H1 (cell line): ENCODE measurements around the gene IGF2R. TPM values are rescaled to one million over a fixed set of nuclear protein-coding genes. Genes with fewer than 3 reads are reported as not detected.

Experiments used
- CTCF ChIA-PET: fragments of 300-600 bp; sonication (Branson Sonifier 250); formaldehyde crosslinking; loops from one replicate; lab custom pipeline; 2021; ENCODE audit not compliant: partially characterized antibody; lab: Charles Lee
- POLR2A ChIA-PET: fragments of 300-600 bp; sonication (Branson Sonifier 250); formaldehyde crosslinking; loops from one replicate; lab custom pipeline; 2021; ENCODE audit warnings: inconsistent platforms; ENCODE audit not compliant: partially characterized antibody; lab: Charles Lee
- DNase-seq, 2 experiments: peaks; one replicate each; pipeline versions ENCODE4 v3.0.0 to v3.0.0-alpha.2; 2010 to 2022; ENCODE audit warnings: low spot score in 2 of 2, low read depth in 1 of 2, mixed read lengths in 1 of 2
- FAIRE-seq: peaks from 2 replicates; lab custom pipeline; 2011; peaks lifted over from hg19 to GRCh38; lab: Jason Lieb, UNC
- H2AFZ ChIP-seq: 2 replicates; pipeline ENCODE4 v1.8.1; 2012; ENCODE audit warnings: low read length, inconsistent platforms
- H2AK5ac ChIP-seq: 2 replicates; pipeline ENCODE4 v1.6.1; 2013; ENCODE audit warnings: low read depth, low read length
- H2BK120ac ChIP-seq: replicated peaks from 2 replicates; pipeline ENCODE3; 2013; ENCODE audit warnings: low read depth, low read length, inconsistent platforms
- H2BK12ac ChIP-seq: 2 replicates; pipeline ENCODE4 v1.6.1; 2013; ENCODE audit warnings: low read depth, low read length
- H2BK15ac ChIP-seq: 2 replicates; pipeline ENCODE4 v1.6.1; 2013; ENCODE audit warnings: low read length
- H2BK20ac ChIP-seq: 2 replicates; pipeline ENCODE4 v1.6.1; 2013; ENCODE audit warnings: low read length
- H2BK5ac ChIP-seq: 2 replicates; pipeline ENCODE4 v1.6.1; 2013; ENCODE audit warnings: low read depth, low read length
- H3K14ac ChIP-seq: 2 replicates; pipeline ENCODE4 v1.6.1; 2013; ENCODE audit warnings: inconsistent platforms; ENCODE audit not compliant: insufficient read length
- H3K18ac ChIP-seq: 2 replicates; pipeline ENCODE4 v1.6.1; 2013; ENCODE audit warnings: low read length; ENCODE audit errors: extremely low read depth
- H3K23ac ChIP-seq: 2 replicates; pipeline ENCODE4 v1.6.1; 2013; ENCODE audit warnings: inconsistent platforms; ENCODE audit not compliant: insufficient read length
- H3K23me2 ChIP-seq: 2 replicates; pipeline ENCODE4 v1.6.1; 2013; ENCODE audit warnings: low read depth, low read length
- H3K27ac ChIP-seq: 2 replicates; pipeline ENCODE4 v1.6.1; 2011; ENCODE audit warnings: low read depth, low read length, inconsistent platforms
- H3K27me3 ChIP-seq, 4 experiments: replicated peaks in 1 of 4; 1 replicate in 1 of 4; 2 replicates in 3 of 4; pipeline versions ENCODE4 v1.6.1 to v1.8.1; 2011 to 2013; ENCODE audit warnings: low read length in 3 of 4, mild to moderate bottlenecking in 3 of 4, inconsistent platforms in 2 of 4, mixed read lengths in 2 of 4, moderate library complexity in 1 of 4; ENCODE audit not compliant: control insufficient read depth in 3 of 4, insufficient read depth in 3 of 4; ENCODE audit errors: extremely low read depth in 1 of 4
- H3K36me3 ChIP-seq, 4 experiments: 2 replicates each; pipeline versions ENCODE4 v1.6.1 to v1.8.1; 2011 to 2013; ENCODE audit warnings: mild to moderate bottlenecking in 4 of 4, low read length in 3 of 4, moderate library complexity in 2 of 4, control low read depth in 1 of 4, inconsistent platforms in 1 of 4; ENCODE audit not compliant: insufficient read depth in 4 of 4, control insufficient read depth in 2 of 4
- H3K4ac ChIP-seq: replicated peaks from 2 replicates; pipeline ENCODE3; 2013; ENCODE audit warnings: low read length, low read depth, mixed read lengths, inconsistent platforms; ENCODE audit not compliant: insufficient read length
- H3K4me1 ChIP-seq, 4 experiments: replicated peaks in 1 of 4; 1 replicate in 1 of 4; 2 replicates in 3 of 4; pipeline versions ENCODE4 v1.6.1 to v1.8.1; 2011 to 2013; ENCODE audit warnings: low read length in 3 of 4, inconsistent platforms in 2 of 4, mixed read lengths in 1 of 4; ENCODE audit not compliant: insufficient read depth in 4 of 4, control insufficient read depth in 3 of 4
- H3K4me2 ChIP-seq, 2 experiments: 2 replicates each; pipeline versions ENCODE4 v1.6.1 to v1.8.1; 2011 to 2013; ENCODE audit warnings: low read depth in 2 of 2, low read length in 2 of 2, control low read depth in 1 of 2, inconsistent platforms in 1 of 2, mild to moderate bottlenecking in 1 of 2; ENCODE audit not compliant: insufficient read depth in 1 of 2
- H3K4me3 ChIP-seq, 4 experiments: fragments of 200-600, 300-600 bp in 1 of 4; sonication (generic), shearing (Covaris generic), sonication (Bioruptor Twin) in 1 of 4; 2 replicates each; pipeline versions ENCODE4 v1.5.1 to v1.8.1; 2011 to 2016; ENCODE audit warnings: low read length in 4 of 4, low read depth in 3 of 4, control low read depth in 2 of 4, inconsistent platforms in 2 of 4, mild to moderate bottlenecking in 2 of 4, mixed read lengths in 1 of 4, moderate library complexity in 1 of 4; ENCODE audit not compliant: insufficient read depth in 2 of 4; ENCODE audit errors: extremely low read depth in 1 of 4
- H3K56ac ChIP-seq: replicated peaks from 2 replicates; pipeline ENCODE3; 2013; ENCODE audit warnings: low read depth, mild to moderate bottlenecking, mixed read lengths, low read length, inconsistent platforms; ENCODE audit not compliant: insufficient read length
- H3K79me1 ChIP-seq: 2 replicates; pipeline ENCODE4 v1.6.1; 2013; ENCODE audit warnings: low read depth, low read length, control low read depth
- H3K79me2 ChIP-seq, 2 experiments: 2 replicates each; pipeline versions ENCODE4 v1.6.1 to v1.8.1; 2012 to 2013; ENCODE audit warnings: low read length in 2 of 2, mild to moderate bottlenecking in 2 of 2, inconsistent platforms in 1 of 2; ENCODE audit not compliant: insufficient read depth in 2 of 2, control insufficient read depth in 1 of 2
- H3K9ac ChIP-seq, 4 experiments: replicated peaks in 1 of 4; 1 replicate in 1 of 4; 2 replicates in 3 of 4; pipeline versions ENCODE4 v1.6.1 to v1.8.1; 2011 to 2013; ENCODE audit warnings: low read depth in 3 of 4, low read length in 3 of 4, control low read depth in 2 of 4, mild to moderate bottlenecking in 2 of 4, moderate library complexity in 2 of 4, inconsistent platforms in 1 of 4; ENCODE audit errors: extremely low read depth in 1 of 4
- H3K9me3 ChIP-seq, 2 experiments: 2 replicates each; pipeline versions ENCODE4 v1.6.1 to v1.8.1; 2012 to 2013; ENCODE audit warnings: mild to moderate bottlenecking in 2 of 2, moderate library complexity in 2 of 2, control low read depth in 1 of 2, inconsistent platforms in 1 of 2, low read depth in 1 of 2, low read length in 1 of 2, mixed read lengths in 1 of 2; ENCODE audit not compliant: insufficient read depth in 2 of 2
- H4K20me1 ChIP-seq, 2 experiments: replicated peaks in 1 of 2; 2 replicates each; pipeline versions ENCODE3 to v1.8.1; 2011 to 2013; ENCODE audit warnings: inconsistent platforms in 2 of 2, low read length in 2 of 2, mild to moderate bottlenecking in 1 of 2; ENCODE audit not compliant: insufficient read depth in 2 of 2, control insufficient read depth in 1 of 2
- H4K5ac ChIP-seq: 2 replicates; pipeline ENCODE4 v1.6.1; 2013; ENCODE audit warnings: low read length, low read depth, mixed read lengths, inconsistent platforms; ENCODE audit not compliant: insufficient read length
- H4K8ac ChIP-seq: 2 replicates; pipeline ENCODE4 v1.8.0; 2013; ENCODE audit warnings: mild to moderate bottlenecking, moderate library complexity, low read length, inconsistent platforms; ENCODE audit not compliant: insufficient read depth; ENCODE audit errors: extremely low read depth
- H4K91ac ChIP-seq: replicated peaks from 2 replicates; pipeline ENCODE3; 2013; ENCODE audit warnings: low read length, mixed read lengths, inconsistent platforms; ENCODE audit not compliant: insufficient read length
- BCL11A ChIP-seq, 2 experiments: IDR thresholded peaks; one replicate each; pipeline ENCODE4 v1.6.1; 2011; ENCODE audit warnings: low read depth in 2 of 2, low read length in 2 of 2, mild to moderate bottlenecking in 2 of 2
- CBX8 ChIP-seq: fragments of 300-800, 300-1000 bp; sonication (generic); IDR thresholded peaks from 2 replicates; pipeline ENCODE4 v1.7.1; 2016; ENCODE audit warnings: low read depth, low read length, borderline replicate concordance
- CEBPB ChIP-seq: IDR thresholded peaks from 2 replicates; pipeline ENCODE4 v1.6.1; 2012; ENCODE audit warnings: low read depth, low read length
- CHD2 ChIP-seq: IDR thresholded peaks from 2 replicates; pipeline ENCODE4 v1.6.1; 2012; ENCODE audit warnings: low read length, improper control_type of control experiment
- CREB1 ChIP-seq: IDR thresholded peaks from 2 replicates; pipeline ENCODE4 v1.6.1; 2012; ENCODE audit warnings: inconsistent platforms
- GABPA ChIP-seq: IDR thresholded peaks from 2 replicates; pipeline ENCODE4 v1.6.1; 2011; ENCODE audit warnings: mild to moderate bottlenecking, low read length, moderate library complexity, borderline replicate concordance; ENCODE audit not compliant: insufficient read depth
- JUN ChIP-seq: IDR thresholded peaks from 2 replicates; pipeline ENCODE4 v1.6.1; 2011; ENCODE audit warnings: low read depth, mild to moderate bottlenecking, improper control_type of control experiment, low read length
- NANOG ChIP-seq: IDR thresholded peaks from 2 replicates; pipeline ENCODE4 v1.6.1; 2011; ENCODE audit warnings: low read length, low read depth, mild to moderate bottlenecking, inconsistent platforms; ENCODE audit not compliant: insufficient read depth, poor library complexity, severe bottlenecking
- POLR2A ChIP-seq, 2 experiments: IDR thresholded peaks; 1 replicate in 1 of 2; 2 replicates in 1 of 2; pipeline ENCODE4 v1.6.1; 2011; ENCODE audit warnings: low read depth in 2 of 2, low read length in 2 of 2, mild to moderate bottlenecking in 2 of 2; ENCODE audit errors: control extremely low read depth in 1 of 2
- RAD21 ChIP-seq, 2 experiments: IDR thresholded peaks in 1 of 2; conservative IDR thresholded peaks in 1 of 2; 2 replicates each; pipeline ENCODE4 v1.6.1; 2011; ENCODE audit warnings: low read depth in 2 of 2, low read length in 2 of 2, improper control_type of control experiment in 1 of 2, inconsistent platforms in 1 of 2, mild to moderate bottlenecking in 1 of 2, moderate library complexity in 1 of 2
- ZNF274 ChIP-seq: IDR thresholded peaks from 2 replicates; pipeline ENCODE4 v1.7.0; 2012; ENCODE audit warnings: low read length, borderline replicate concordance; ENCODE audit errors: extremely low read depth
- WGBS, 2 experiments: shearing (Covaris generic) in 1 of 2; methylation state at CpG; one replicate each; pipeline versions ENCODE4 v1.1.6 to v1.1.7; 2013 to 2015; ENCODE audit warnings: low lambda C conversion rate in 2 of 2, mixed read lengths in 2 of 2, inconsistent platforms in 1 of 2, low coverage in 1 of 2, missing lambda C conversion rate in 1 of 2; ENCODE audit not compliant: insufficient replicate concordance in 2 of 2, insufficient coverage in 1 of 2, insufficient read length in 1 of 2; ENCODE audit errors: extremely low coverage in 1 of 2, missing lambda C conversion rate in 1 of 2; 5-methylcytosine and 5-hydroxymethylcytosine counted together
- polyA plus RNA-seq, 7 experiments: library from polyadenylated mRNA; depleted of rRNA in 3 of 7; stranded (reverse) in 5 of 7; unstranded in 2 of 7; fragments of >200 nt in 5 of 7; fragments of 200-250 nt in 2 of 7; gene quantifications; 1 replicate in 5 of 7; 2 replicates in 1 of 7; 4 replicates in 1 of 7; pipeline versions ENCODE4 v1.2.1 to v1.2.3, GENCODE V29; 2011 to 2013; ENCODE audit warnings: missing spikeins in 2 of 7, mixed read lengths in 2 of 7
- total RNA-seq: library from RNA; stranded (reverse); fragmentation: NEBNext Ultra II Directional; extraction: Animal tissue kit (Norgen Biotek cat#: 25700); gene quantifications from 2 replicates; pipeline ENCODE4 v1.2.1, GENCODE V29; 2021

Gene IGF2R
- total and polyA plus RNA-seq, 2 of the 8 experiments (the other 6 are each of a cell fraction or from before 2014, with no cell fraction given): 20.6 to 74.1 TPM

DNA sequence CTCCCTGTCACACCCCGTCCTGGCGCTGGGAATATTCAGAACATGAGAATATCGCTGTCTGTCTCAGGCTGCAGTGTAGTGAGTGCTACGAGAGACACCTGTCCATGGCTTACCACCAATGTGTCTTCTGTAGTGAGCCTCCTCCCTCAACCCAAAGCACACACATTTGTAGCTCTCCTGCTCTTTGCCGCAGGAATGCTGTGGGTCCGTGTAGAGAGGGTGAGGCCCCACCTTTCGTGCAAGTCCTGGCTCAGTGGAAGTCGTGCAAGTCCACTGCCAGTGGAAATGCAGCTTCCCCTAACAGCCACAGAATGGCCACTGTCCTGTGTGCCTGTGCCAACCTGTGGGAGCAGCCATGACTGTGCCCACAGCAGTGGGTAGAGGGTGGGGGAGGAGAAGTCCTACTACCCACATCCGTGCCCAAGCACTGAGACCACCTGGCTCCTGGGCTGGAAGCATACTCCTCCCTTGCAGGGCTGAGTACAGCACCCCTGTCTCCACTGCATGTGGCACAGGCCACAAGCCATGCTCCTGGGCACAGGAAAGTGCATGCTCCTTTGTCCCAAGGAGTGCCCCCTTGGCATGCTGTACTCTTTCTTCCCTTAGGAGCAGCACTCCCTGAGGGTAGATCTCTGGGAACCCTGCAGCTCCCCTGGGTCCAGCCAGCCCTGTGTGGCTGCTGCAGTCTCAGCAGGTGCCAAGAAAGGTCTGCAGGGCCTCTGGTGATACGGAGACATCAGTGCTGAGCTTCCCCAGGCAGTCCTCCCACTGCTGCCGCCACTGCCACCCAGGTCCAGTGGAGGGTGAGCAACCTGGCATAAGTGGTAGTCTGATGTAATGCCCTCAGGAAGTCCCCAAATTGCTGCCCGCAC, 28.0 kb downstream of the IGF2R start:
- no peak overlapping the region for H3K4me2 ChIP-seq
- no peaks in the 10 kb centered on the region for H3K9me3 ChIP-seq
- peak overlapping the region; percentile 32; the same call in 1 of the 2 replicates for H2BK20ac ChIP-seq
- WGBS, 2 experiments: 90% methylated on average over 11 of the region's 12 CpGs; no CpG with 5 or more reads in 1 of the 2 experiments
- ChIA-PET POLR2A (interaction anchor here (0.9 to 1.6 kb wide), 3 partner anchors 17 to 23 kb away, joined by 3 read pairs; no protein-coding TSS in a partner anchor), CTCF (interaction anchor here (0.7 to 1.9 kb wide), 4 partner anchors 10 to 42 kb away, joined by 3 to 5 read pairs (median 4); no protein-coding TSS in a partner anchor)
- no peak for DNase-seq
- peak overlapping the region; percentile 83 for H2AK5ac ChIP-seq
- H3K79me1 ChIP-seq: peaks cover 18% of the 10 kb centered on the region
- H3K36me3 ChIP-seq: peaks cover 0 to 5% (median 1%) of the 10 kb centered on the region in 4 experiments; a peak in 1 of 8 replicates
- H3K14ac ChIP-seq: no peak overlapping the region
- no peak overlapping the region for H3K4me3 ChIP-seq
- H3K23me2 ChIP-seq: no peaks in the 10 kb centered on the region
- no peak for FAIRE-seq
- no peak overlapping the region for H2AFZ ChIP-seq
- peaks cover 1 to 16% of the 10 kb centered on the region in 2 experiments for H4K20me1 ChIP-seq
- H4K8ac ChIP-seq: no peak overlapping the region; the same call in 1 of the 2 replicates
- H2BK5ac ChIP-seq: peak overlapping the region; percentile 83
- no peak overlapping the region for H3K4ac ChIP-seq
- peaks cover 4 to 12% (median 6%) of the 10 kb centered on the region in 4 experiments; a peak in 6 of 7 replicates for H3K4me1 ChIP-seq
- H3K18ac ChIP-seq: peak overlapping the region; percentile 6; the same call in 1 of the 2 replicates
- peak overlapping the region; percentile 81; the same call in 1 of the 2 replicates for H2BK15ac ChIP-seq
- no peak overlapping the region for H3K23ac ChIP-seq
- H2BK12ac ChIP-seq: peak overlapping the region; percentile 4; the same call in 1 of the 2 replicates
- H4K5ac ChIP-seq: no peak overlapping the region
- no peaks in the 10 kb centered on the region for H3K27me3 ChIP-seq
- H2BK120ac ChIP-seq: no peak overlapping the region
- no peak overlapping the region for H3K27ac ChIP-seq
- peak overlapping the region in 1 of 4 experiments; percentile 22; a peak in 2 of 7 replicates for H3K9ac ChIP-seq
- H3K79me2 ChIP-seq: peaks cover 0 to 97% of the 10 kb centered on the region in 2 experiments
- H3K56ac ChIP-seq: no peak overlapping the region
- no peak overlapping the region for H4K91ac ChIP-seq
- TF ChIP-seq JUN (no peak), CEBPB (no peak), CBX8 (no peak), ZNF274 (no peak), POLR2A (IDR thresholded peaks at IDR 0.05; ENCODE audit: control extremely low read depth in 1 of 2, low read depth in 2 of 2, low read length in 2 of 2) (no peak), CREB1 (no peak), BCL11A (IDR thresholded peaks at IDR 0.05; ENCODE audit: low read depth in 2 of 2, low read length in 2 of 2) (no peak), GABPA (no peak), NANOG (no peak), CHD2 (no peak), RAD21 (IDR thresholded peaks at IDR 0.05 in 1 of 2, conservative IDR thresholded peaks at IDR 0.05 in 1 of 2; ENCODE audit: low read depth in 2 of 2, low read length in 2 of 2) (no peak)
